GM18870 (cell line): ENCODE measurements around the gene GAN.
"Not testable (repeated sequence)": the region's sequence is repeated elsewhere in the genome, so short reads cannot be mapped to it uniquely, and the experiment has no call there.

Experiments
- ATAC-seq: cut with Tn5 transposase; IDR thresholded peaks from one replicate; pipeline ENCODE4 v1.9.1; 2021; ENCODE audit warnings: moderate library complexity; ENCODE audit not compliant: unreplicated experiment

GAN gene

DNA sequence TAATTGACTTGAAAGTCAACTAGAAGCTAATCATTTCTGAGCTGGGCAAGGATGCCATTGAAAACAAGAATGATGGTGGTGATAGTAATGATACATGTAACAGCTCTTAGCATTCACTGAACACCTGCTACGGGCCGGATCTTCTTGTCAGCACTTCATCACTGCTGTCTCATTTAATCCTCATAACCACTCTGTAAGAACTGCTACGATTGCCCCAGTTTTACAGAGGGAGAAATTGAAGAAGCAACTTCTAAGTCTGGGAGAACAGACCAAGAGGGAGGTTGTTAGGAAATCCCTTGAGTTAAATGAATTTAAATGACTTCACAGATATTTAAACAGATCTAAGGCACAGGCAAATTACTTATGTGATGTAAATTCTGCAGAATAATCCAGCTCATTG lies 7.0 kb upstream of the GAN start:
- ATAC-seq = no peak

GRCh38 chr16:81310045-81310644 lies 4.6 kb upstream of the GAN start:
- ATAC-seq = no peak

- no peak for ATAC-seq
These were observed 3.0 kb upstream of the GAN start for GRCh38 chr16:81311762-81312161.

GRCh38 chr16:81313701-81314602 lies 810 bp upstream of the GAN start:
- no peak for ATAC-seq

- ATAC-seq = no peak
These were observed 761 bp downstream of the GAN start for GRCh38 chr16:81315271-81316175.

- ATAC-seq = no peak
These were observed 1.4 kb downstream of the GAN start for GRCh38 chr16:81316176-81316496.

DNA sequence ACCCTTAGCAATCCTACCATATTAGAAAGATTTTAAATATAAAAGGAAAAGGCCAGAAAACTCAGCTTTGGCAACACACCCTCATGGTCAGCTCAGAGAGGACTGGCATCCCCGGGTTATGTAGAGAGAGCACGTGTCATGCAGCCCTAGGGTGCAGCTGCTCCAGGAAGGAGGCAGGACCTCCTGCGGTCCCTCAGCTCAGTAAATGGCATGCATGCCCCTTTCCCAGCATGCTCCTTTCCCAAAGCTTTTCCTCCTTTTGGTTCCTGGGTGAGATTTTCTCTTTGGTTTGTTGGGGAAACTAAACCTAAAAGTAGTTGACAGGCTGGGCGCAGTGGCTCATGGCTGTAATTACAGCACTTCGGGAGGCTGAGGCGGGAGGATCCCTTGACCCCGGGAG lies 3.9 kb downstream of the GAN start:
- no peak for ATAC-seq

GRCh38 chr16:81319221-81319912 lies 4.6 kb downstream of the GAN start:
- no peak for ATAC-seq

- no peak for ATAC-seq
These were observed 6.3 kb downstream of the GAN start for GRCh38 chr16:81321039-81321438.

- no peak for ATAC-seq
These were observed 6.8 kb downstream of the GAN start for GRCh38 chr16:81321536-81321935.

- no peak for ATAC-seq
These were observed 10.0 kb downstream of the GAN start for GRCh38 chr16:81324808-81325207.

GRCh38 chr16:81327011-81327410 lies 12.2 kb downstream of the GAN start:
- no peak for ATAC-seq

DNA sequence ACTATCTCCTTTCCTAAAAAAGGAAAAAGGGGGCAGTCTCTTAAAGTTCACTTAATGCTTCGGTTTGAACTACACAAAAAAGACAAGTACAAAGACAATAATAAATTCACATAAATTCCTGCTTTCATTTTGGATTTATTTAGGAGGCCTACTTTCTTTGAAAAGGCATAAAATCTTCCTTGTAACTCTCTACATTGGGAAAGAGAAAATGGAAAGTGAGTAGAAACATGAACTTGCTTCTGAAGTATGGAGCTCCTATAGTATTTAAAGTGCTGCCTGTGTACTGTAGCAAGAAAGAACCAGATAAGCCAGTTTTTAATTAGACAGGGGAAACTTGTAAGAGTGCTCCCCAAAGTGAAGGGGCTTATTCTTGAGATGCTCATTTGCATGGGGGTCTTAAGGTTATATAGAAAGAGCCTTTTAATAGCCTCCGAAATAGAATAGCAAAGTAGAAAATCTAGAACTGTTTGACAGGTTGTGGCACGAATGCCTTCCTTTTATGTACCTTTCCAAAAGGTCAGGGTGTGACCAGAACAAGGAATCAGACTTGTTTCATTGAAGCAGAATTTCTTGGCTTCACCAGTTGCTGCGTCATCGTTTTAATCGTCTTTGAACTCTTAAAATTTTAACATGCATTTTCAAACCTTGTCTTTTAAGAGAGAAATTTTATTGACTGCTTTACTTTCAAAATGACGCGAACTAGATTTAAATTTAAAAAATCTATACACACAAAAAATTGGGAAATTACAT lies 12.9 kb downstream of the GAN start:
- ATAC-seq = no peak

GRCh38 chr16:81329947-81330346 lies 15.2 kb downstream of the GAN start:
- ATAC-seq = no peak

DNA sequence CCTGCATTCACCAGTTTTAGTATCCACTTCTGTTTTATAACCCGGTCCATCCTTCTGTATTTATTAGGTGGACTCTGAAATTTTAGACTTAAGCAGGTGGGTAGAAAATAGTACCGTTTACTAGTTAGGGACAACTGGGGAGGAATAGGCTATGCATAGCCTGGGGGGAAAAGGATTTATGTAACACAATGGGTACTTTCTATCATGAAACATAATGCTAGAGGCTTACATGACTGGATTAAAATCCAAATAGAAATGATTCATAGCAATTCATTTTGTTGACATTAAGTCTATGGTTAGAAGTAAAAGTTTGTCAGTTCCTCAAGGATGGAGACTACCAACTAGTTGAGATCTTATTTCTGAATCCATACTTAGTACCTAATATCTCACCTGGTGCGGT lies 18.6 kb downstream of the GAN start:
- ATAC-seq = no peak

DNA sequence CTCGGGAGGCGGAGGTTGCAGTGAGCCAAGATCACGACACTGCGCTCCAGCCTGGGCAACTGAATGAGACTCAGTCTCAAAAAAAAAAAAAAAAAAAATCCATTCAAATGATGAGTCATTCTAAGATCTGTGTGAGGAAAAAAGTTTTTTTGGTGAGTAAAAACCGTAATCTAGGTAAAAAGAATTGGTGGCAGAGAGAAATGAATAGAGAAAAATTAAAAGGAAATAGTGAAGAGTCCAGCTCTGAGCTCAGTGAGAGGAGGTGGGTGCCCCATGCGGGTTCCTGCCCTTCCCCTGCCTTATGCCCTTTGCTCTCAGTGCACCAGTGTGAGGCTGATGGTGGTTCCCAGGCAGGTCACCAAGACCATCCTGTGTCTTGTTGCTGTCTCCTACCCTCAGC lies 20.9 kb downstream of the GAN start:
- ATAC-seq = no peak

- ATAC-seq = no peak
These were observed 22.3 kb downstream of the GAN start for GRCh38 chr16:81337097-81337496.

DNA sequence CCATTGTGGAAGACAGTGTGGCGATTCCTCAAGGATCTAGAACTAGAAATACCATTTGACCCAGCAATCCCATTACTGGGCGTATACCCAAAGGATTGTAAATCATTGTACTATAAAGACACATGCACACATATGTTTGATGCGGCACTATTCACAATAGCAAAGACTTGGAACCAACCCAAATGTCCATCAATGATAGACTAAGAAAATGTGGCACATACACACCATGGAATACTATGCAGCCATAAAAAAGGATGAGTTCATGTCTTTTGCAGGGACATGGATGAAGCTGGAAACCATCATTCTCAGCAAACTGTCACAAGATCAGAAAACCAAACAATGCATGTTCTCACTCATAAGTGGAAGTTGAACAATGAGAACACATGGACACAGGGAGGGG lies 30.4 kb downstream of the GAN start:
- not testable (repeated sequence) for ATAC-seq

DNA sequence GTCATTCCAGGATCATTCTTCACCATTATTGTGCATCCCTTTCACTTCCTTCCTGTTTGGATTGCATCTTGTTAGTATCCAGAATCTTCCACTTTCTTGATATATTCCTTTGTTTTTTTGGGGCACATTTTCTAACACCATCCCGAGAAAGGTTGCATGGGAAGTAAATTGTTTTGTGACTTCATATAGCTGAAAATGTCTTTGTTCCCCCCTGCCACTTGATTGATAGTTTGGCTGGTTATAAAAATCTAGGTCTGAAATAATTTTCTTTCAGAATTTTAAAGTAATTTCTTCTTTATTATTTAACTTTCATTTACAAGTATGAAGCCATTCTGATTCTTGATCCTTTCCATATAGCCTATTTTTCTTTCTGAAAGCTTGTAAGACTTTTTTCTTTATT lies 32.7 kb downstream of the GAN start:
- no peak for ATAC-seq

DNA sequence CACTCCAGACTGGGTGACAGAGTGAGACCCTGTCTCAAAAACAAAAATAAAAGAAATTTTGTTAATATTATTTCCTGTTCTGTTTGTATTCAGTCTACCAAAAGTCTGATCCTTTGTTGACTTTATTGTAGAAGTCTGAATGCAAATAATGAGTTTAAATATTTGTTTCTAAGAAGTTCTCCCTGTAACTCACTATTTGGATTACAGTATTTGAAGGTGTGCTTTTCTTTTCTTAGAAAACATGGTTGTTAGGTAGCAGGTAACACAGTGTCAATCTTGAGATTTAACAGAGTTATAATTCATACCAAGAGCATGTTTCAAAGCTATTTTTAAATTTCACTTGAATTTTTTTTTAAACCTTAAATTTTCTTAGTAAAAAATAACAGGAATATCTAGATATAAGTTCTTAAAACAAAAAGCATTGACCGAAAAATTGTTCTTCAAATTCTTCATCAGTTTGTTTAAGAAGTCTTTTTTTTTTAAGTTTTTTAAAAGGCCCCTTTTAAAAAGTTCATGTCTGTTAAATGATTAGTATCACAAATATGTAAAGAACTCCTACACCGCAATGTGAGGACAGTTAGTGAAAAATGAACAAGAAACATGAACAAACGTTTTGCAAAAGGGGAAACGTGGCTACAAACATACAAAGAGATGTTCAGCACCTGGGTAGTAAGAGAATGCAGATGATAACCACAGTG lies 35.0 kb downstream of the GAN start:
- no peak for ATAC-seq
